Measurements from ENCODE around the gene TLK1.

GRCh38 chr2:171147081-171147480 is 13.6 kb downstream of the TLK1 start:
- TF ChIP-seq CTCF (IDR thresholded peaks at IDR 0.05; ENCODE audit: poor library complexity) = no peak
- no peak for TF ChIP-seq EZH2 (IDR thresholded peaks at IDR 0.05; ENCODE audit: borderline replicate concordance)
- TF ChIP-seq EZH2phosphoT487 (IDR thresholded peaks at IDR 0.05; ENCODE audit: low read depth, severe bottlenecking, unreplicated experiment) = no peak
